GM12872 (cell line): Measurements from ENCODE around the gene NAV3.

Experiments used
- CTCF ChIP-seq: IDR thresholded peaks from 3 replicates; pipeline ENCODE4 v1.5.1; 2011; ENCODE audit warnings: low read depth, mild to moderate bottlenecking, low read length, moderate library complexity; ENCODE audit not compliant: insufficient read depth

The NAV3 gene

GRCh38 chr12:77830583-77831351 lies at the start of gene NAV3:
Gene NAV3, plus strand, starts transcription at chr12:77830894. Its CDS starts 568 bp downstream, at chr12:77831462.
- no peak for TF ChIP-seq CTCF

- TF ChIP-seq CTCF = no peak
Observed at GRCh38 chr12:77782034-77782433, 48.7 kb upstream of the NAV3 start.

- TF ChIP-seq CTCF = no peak
Observed at GRCh38 chr12:77782766-77783165, 47.9 kb upstream of the NAV3 start.

GRCh38 chr12:77785211-77785610 lies 45.5 kb upstream of the NAV3 start:
- no peak for TF ChIP-seq CTCF

GRCh38 chr12:77786675-77787074 lies 44.0 kb upstream of the NAV3 start:
- TF ChIP-seq CTCF = no peak

GRCh38 chr12:77788231-77789168 lies 42.2 kb upstream of the NAV3 start:
- no peak for TF ChIP-seq CTCF

- TF ChIP-seq CTCF = no peak
Observed at GRCh38 chr12:77795699-77796098, 35.0 kb upstream of the NAV3 start.
